NB4 (cell line): ENCODE data around the gene MRPS15.
A peak's percentile ranks its signal among the peaks of the same experiment; 100 is the strongest.

ENCODE experiments used
- DNase-seq: peaks from one replicate; pipeline ENCODE4 v3.0.0; 2010; ENCODE audit warnings: low read depth
- H3K4me3 ChIP-seq: one replicate; pipeline ENCODE4 v1.5.1; 2011; ENCODE audit warnings: mild to moderate bottlenecking, low read depth, low read length, moderate library complexity
- MYC ChIP-seq: IDR thresholded peaks from 2 replicates; pipeline ENCODE4 v1.6.1; 2011; ENCODE audit warnings: low read depth, low read length
- POLR2A ChIP-seq: IDR thresholded peaks from 2 replicates; pipeline ENCODE4 v1.6.1; 2011; ENCODE audit warnings: mild to moderate bottlenecking; ENCODE audit not compliant: insufficient read length; ENCODE audit errors: extremely low read depth
- TF ChIP-seq, protein P1 (sequence below): IDR thresholded peaks from 2 replicates; pipeline ENCODE4 v1.6.1; 2011; ENCODE audit warnings: low read depth, low read length
- TF ChIP-seq, protein P2 (sequence below): IDR thresholded peaks from one replicate; pipeline ENCODE4 v1.5.1; 2012; ENCODE audit warnings: low read depth, low read length

Gene MRPS15

DNA sequence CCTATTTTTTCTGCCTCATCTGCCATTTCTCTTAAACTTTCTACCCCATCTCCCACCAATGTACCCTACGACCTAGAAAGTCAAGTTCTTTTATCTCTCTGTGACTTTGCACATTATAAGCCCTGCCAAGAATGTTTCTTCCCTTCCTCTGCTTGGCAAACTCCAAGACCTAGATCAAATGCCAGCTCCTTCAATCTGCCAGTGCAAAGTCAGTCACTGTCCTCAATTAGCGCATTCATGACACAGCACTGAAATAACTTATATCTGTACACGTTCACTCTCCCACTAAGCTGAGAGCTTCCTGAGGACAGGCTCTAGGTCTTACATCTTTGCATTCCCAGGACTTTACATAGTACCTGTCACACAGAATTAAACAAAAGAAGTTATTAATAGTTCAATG lies 45.0 kb downstream of the MRPS15 start:
- TF ChIP-seq, protein P1, sequence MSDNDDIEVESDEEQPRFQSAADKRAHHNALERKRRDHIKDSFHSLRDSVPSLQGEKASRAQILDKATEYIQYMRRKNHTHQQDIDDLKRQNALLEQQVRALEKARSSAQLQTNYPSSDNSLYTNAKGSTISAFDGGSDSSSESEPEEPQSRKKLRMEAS, result no peak
- TF ChIP-seq MYC (no peak), POLR2A (no peak)
- TF ChIP-seq, protein P2, sequence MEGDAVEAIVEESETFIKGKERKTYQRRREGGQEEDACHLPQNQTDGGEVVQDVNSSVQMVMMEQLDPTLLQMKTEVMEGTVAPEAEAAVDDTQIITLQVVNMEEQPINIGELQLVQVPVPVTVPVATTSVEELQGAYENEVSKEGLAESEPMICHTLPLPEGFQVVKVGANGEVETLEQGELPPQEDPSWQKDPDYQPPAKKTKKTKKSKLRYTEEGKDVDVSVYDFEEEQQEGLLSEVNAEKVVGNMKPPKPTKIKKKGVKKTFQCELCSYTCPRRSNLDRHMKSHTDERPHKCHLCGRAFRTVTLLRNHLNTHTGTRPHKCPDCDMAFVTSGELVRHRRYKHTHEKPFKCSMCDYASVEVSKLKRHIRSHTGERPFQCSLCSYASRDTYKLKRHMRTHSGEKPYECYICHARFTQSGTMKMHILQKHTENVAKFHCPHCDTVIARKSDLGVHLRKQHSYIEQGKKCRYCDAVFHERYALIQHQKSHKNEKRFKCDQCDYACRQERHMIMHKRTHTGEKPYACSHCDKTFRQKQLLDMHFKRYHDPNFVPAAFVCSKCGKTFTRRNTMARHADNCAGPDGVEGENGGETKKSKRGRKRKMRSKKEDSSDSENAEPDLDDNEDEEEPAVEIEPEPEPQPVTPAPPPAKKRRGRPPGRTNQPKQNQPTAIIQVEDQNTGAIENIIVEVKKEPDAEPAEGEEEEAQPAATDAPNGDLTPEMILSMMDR, result no peak
- H3K4me3 ChIP-seq, result no peak overlapping the region
- DNase-seq, result no peak

- TF ChIP-seq POLR2A, result no peak
- no peak overlapping the region for H3K4me3 ChIP-seq
- no peak for DNase-seq
Measured at GRCh38 chr1:36417931-36418330, 46.3 kb downstream of the MRPS15 start.

GRCh38 chr1:36415661-36416326 lies 48.4 kb downstream of the MRPS15 start:
- no peak overlapping the region for H3K4me3 ChIP-seq
- no peak for DNase-seq
- TF ChIP-seq, protein P2, result no peak
- TF ChIP-seq, protein P1, result no peak
- TF ChIP-seq POLR2A (no peak), MYC (no peak)

DNA sequence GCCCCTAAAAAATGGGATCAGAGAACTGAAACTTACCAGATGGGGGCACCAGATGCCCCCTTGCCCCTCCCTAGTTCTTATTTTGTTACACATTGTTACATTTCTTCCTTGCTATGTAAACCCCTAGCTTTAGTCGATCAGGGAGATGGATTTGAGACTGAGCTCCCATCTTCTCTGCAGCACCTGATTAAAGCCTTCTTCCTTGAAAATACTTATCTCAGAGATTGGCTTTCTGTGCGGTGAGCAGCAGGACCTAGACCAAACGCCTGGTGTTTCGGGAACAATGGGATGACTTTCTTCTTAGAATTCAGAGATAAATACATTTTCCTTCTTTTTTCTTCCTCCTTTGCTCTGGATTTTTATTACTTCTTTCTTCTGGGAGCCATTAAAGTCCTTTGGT lies 49.8 kb downstream of the MRPS15 start:
- H3K4me3 ChIP-seq, result no peak overlapping the region
- TF ChIP-seq MYC (no peak), POLR2A (no peak)
- TF ChIP-seq, protein P2, result no peak
- TF ChIP-seq, protein P1, result no peak
- DNase-seq, result no peak

DNA sequence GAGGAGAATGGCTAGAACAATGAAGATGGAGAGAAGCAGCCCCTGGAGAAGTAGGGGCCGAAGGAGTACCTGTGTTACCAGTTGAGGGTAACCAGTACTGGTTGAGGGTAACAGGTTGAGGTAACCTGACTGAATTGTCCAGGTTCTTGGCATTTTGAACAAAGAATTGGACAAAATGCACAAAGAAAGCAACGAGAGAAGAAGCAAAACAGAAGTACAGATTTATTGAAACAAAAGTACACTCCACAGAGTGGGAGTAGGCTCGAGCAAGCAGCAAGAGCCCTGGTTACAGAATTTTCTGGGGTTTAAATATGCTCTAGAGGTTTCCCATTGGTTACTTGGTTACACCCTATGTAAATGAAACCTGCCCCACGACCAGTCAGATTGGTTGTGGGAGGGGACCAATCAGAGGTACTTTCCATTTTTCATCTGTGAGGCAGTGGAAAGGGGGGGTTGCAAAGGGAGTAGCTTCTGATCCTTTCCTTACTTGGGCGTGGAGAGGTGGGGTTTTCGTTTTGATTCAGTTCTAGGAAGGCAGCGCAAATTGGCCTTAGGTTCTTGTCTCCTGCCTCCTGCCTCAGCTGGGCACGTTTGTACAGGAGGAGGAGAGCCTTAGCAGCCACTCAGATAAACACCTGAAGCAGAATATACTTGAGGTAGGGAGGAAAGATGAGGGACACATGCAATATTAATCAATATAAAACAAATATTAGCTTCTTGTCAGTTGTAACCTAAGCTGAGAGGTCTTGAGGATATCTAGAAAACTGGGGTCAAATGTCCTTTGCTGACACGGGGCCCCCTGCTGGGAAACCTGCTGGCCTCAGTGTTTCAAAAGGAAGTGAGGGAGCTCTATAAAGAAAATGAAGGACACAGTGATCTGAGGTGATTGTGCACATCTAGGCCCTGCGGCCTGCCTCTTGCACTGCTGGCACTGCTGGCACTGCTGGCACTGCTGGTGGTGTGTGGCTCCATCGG lies 52.2 kb downstream of the MRPS15 start:
- H3K4me3 ChIP-seq, result no peak overlapping the region
- no peak for TF ChIP-seq MYC
- TF ChIP-seq, protein P1, result no peak
- TF ChIP-seq, protein P2, result no peak
- no peak for TF ChIP-seq POLR2A
- DNase-seq, result peak; percentile 79

- TF ChIP-seq MYC, result no peak
- TF ChIP-seq, protein P2, result no peak
- TF ChIP-seq POLR2A, result no peak
- no peak for DNase-seq
- no peak overlapping the region for H3K4me3 ChIP-seq
Measured at GRCh38 chr1:36408479-36408878, 55.7 kb downstream of the MRPS15 start.
